OCI-LY3 (cell line): ENCODE results near the gene DDX1.

ENCODE experiments used
- H2AFZ ChIP-seq: fragments of 200-600, 300-600 bp; shearing (Covaris generic); 2 replicates; pipeline ENCODE4 v1.6.0; 2014; ENCODE audit warnings: antibody characterized with exemption, low read depth, low read length
- H3K27ac ChIP-seq: fragments of 200-600, 300-600 bp; sonication (generic); 2 replicates; pipeline ENCODE4 v1.5.1; 2014; ENCODE audit warnings: mild to moderate bottlenecking, low read length, moderate library complexity, mixed read lengths
- H3K27me3 ChIP-seq: fragments of 200-600, 300-600 bp; sonication (generic); 2 replicates; pipeline ENCODE4 v1.6.1; 2014; ENCODE audit warnings: low read depth, low read length, mixed read lengths
- H3K36me3 ChIP-seq: fragments of 200-600, 300-600 bp; sonication (generic); replicated peaks from 2 replicates; pipeline ENCODE3; 2014; ENCODE audit warnings: low read depth, low read length, mixed read lengths
- H3K4me1 ChIP-seq: fragments of 300-600, 200-600 bp; sonication (generic); 2 replicates; pipeline ENCODE4 v1.6.1; 2014; ENCODE audit warnings: low read length, mixed read lengths
- H3K4me2 ChIP-seq: fragments of 200-600, 300-600 bp; sonication (generic); 2 replicates; pipeline ENCODE4 v1.6.1; 2014; ENCODE audit warnings: low read length, mixed read lengths
- H3K4me3 ChIP-seq: fragments of 300-600, 200-600 bp; sonication (generic); 2 replicates; pipeline ENCODE4 v1.5.1; 2014; ENCODE audit warnings: antibody characterized with exemption, mild to moderate bottlenecking, low read length, moderate library complexity
- H3K79me2 ChIP-seq: fragments of 300-600, 200-600 bp; shearing (Covaris generic); 2 replicates; pipeline ENCODE4 v1.6.1; 2014; ENCODE audit warnings: mild to moderate bottlenecking, low read length, mixed read lengths
- H3K9ac ChIP-seq: fragments of 300-600, 200-600 bp; shearing (Covaris generic); 2 replicates; pipeline ENCODE4 v1.6.0; 2014; ENCODE audit warnings: mild to moderate bottlenecking, low read length, moderate library complexity
- H3K9me3 ChIP-seq: fragments of 200-600, 300-600 bp; shearing (Covaris generic); 2 replicates; pipeline ENCODE4 v1.6.1; 2014; ENCODE audit warnings: low read length, mixed read lengths; ENCODE audit not compliant: insufficient read depth
- H4K20me1 ChIP-seq: fragments of 200-600, 300-600 bp; sonication (generic); 2 replicates; pipeline ENCODE4 v1.6.1; 2016; ENCODE audit warnings: low read length, mixed read lengths; ENCODE audit not compliant: insufficient read depth
- EZH2phosphoT487 ChIP-seq: fragments of 200-600 bp; shearing (Covaris generic); IDR thresholded peaks from 2 replicates; pipeline ENCODE4 v1.6.1; 2018; ENCODE audit warnings: antibody characterized with exemption, mixed run types, low read depth
- TF ChIP-seq, protein P1 (sequence below): fragments of 200-600, 300-600 bp; sonication (generic); IDR thresholded peaks from 2 replicates; pipeline ENCODE4 v1.5.1; 2014; ENCODE audit warnings: antibody characterized with exemption, low read length, low read depth

Gene DDX1

DNA sequence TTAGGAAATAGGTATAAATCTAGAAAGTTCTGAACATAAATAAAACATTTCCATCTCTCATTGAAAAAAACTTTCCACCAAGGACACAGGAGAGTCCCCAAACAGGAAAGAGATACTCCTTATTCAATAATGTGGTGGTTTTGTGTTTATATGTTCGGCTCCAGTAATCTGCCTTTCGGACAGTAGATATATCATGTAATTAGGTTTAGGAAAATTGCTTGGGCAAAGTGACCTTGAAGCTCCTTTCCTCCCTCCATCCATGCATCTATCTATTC is 69.6 kb downstream of the DDX1 start:
- Histone ChIP-seq H4K20me1 (no peaks in the 10 kb centered on the region), H2AFZ (no peak overlapping the region), H3K79me2 (no peaks in the 10 kb centered on the region), H3K4me2 (no peak overlapping the region), H3K4me1 (no peaks in the 10 kb centered on the region), H3K9ac (no peak overlapping the region), H3K36me3 (no peaks in the 10 kb centered on the region), H3K27me3 (peaks cover 32% of the 10 kb centered on the region), H3K9me3 (no peaks in the 10 kb centered on the region), H3K4me3 (no peak overlapping the region), H3K27ac (no peak overlapping the region)
- TF ChIP-seq, protein P1, sequence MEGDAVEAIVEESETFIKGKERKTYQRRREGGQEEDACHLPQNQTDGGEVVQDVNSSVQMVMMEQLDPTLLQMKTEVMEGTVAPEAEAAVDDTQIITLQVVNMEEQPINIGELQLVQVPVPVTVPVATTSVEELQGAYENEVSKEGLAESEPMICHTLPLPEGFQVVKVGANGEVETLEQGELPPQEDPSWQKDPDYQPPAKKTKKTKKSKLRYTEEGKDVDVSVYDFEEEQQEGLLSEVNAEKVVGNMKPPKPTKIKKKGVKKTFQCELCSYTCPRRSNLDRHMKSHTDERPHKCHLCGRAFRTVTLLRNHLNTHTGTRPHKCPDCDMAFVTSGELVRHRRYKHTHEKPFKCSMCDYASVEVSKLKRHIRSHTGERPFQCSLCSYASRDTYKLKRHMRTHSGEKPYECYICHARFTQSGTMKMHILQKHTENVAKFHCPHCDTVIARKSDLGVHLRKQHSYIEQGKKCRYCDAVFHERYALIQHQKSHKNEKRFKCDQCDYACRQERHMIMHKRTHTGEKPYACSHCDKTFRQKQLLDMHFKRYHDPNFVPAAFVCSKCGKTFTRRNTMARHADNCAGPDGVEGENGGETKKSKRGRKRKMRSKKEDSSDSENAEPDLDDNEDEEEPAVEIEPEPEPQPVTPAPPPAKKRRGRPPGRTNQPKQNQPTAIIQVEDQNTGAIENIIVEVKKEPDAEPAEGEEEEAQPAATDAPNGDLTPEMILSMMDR, result no peak

DNA sequence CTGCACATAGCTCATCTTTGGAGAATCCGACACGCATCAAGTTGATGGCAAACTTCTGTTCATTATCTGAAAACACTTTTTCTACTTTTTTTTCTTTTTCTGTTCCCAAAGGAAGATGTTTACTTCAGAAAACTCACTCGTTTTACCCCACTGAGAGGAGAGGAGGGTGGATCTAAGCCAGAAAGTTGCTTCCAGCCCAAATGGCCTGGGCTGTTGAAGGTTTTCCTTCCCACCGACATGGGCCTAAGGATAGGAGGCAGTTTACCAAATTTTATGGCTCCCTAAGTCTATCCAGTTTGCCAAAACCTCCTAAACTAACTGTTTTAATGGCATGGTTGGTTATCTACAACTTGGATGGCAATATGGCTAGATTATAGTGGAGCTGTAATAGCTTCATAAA is 70.4 kb downstream of the DDX1 start:
- Histone ChIP-seq H3K4me2 (no peak overlapping the region), H3K9ac (no peak overlapping the region), H3K4me3 (no peak overlapping the region), H3K79me2 (no peaks in the 10 kb centered on the region), H3K36me3 (no peaks in the 10 kb centered on the region), H4K20me1 (no peaks in the 10 kb centered on the region), H3K9me3 (no peaks in the 10 kb centered on the region), H2AFZ (no peak overlapping the region), H3K4me1 (no peaks in the 10 kb centered on the region), H3K27me3 (peaks cover 32% of the 10 kb centered on the region), H3K27ac (no peak overlapping the region)
- TF ChIP-seq, protein P1, result no peak
- TF ChIP-seq EZH2phosphoT487, result no peak

DNA sequence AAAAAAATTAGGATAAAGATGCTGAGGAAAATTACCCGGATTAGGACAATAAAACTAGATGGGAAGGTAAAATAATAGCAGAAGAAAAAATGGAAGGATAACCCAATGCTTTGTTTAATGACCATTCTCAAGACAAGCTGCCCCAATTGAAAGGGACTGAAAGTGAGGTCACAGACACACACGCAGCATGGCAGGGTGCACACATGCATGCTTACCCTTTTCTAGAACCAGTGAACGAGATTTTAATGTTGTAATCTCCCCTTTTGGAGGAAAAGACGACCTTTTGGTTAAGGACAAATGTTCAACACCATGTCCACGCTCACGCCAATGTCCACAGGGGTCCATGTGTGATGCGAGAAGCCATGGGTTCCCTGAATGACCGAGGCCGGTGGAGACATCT is 70.9 kb downstream of the DDX1 start:
- no peak overlapping the region for H3K9ac ChIP-seq
- H3K4me3 ChIP-seq, result no peak overlapping the region
- H3K27ac ChIP-seq, result no peak overlapping the region
- H2AFZ ChIP-seq, result no peak overlapping the region
- H3K27me3 ChIP-seq, result peaks cover 35% of the 10 kb centered on the region
- H3K4me1 ChIP-seq, result no peaks in the 10 kb centered on the region
- TF ChIP-seq, protein P1, result no peak
- TF ChIP-seq EZH2phosphoT487, result no peak
- no peaks in the 10 kb centered on the region for H4K20me1 ChIP-seq
- H3K9me3 ChIP-seq, result no peaks in the 10 kb centered on the region
- H3K79me2 ChIP-seq, result no peaks in the 10 kb centered on the region
- H3K36me3 ChIP-seq, result no peaks in the 10 kb centered on the region
- no peak overlapping the region for H3K4me2 ChIP-seq

DNA sequence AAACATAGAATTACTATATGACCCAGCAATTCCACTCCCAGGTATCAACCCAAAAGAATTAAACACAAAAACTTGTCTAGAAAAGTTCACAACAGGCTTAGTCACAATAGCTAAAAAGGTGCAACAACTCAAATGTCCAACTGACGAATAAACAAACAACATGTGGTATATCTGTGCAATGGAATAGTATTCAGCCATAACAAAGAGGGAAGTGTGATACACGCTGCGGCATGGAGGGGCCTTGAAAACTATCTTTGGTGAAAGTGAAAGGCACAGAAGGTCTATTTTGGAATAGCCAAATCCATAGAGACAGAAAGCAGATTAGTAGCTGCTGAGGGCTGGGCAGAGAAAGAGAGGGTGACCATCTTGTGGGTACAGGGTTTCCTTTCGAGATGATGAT is 72.1 kb downstream of the DDX1 start:
- TF ChIP-seq, protein P1, result no peak
- TF ChIP-seq EZH2phosphoT487, result no peak
- Histone ChIP-seq H3K9ac (no peak overlapping the region), H2AFZ (no peak overlapping the region), H3K36me3 (no peaks in the 10 kb centered on the region), H3K9me3 (no peaks in the 10 kb centered on the region), H3K4me3 (no peak overlapping the region), H3K79me2 (no peaks in the 10 kb centered on the region), H4K20me1 (no peaks in the 10 kb centered on the region), H3K27ac (no peak overlapping the region), H3K4me2 (no peak overlapping the region), H3K27me3 (peaks cover 39% of the 10 kb centered on the region), H3K4me1 (no peaks in the 10 kb centered on the region)
